ENCODE measurements around the gene GADD45G.
A peak's percentile ranks its signal among the peaks of the same experiment; 100 is the strongest.

GADD45G gene

DNA sequence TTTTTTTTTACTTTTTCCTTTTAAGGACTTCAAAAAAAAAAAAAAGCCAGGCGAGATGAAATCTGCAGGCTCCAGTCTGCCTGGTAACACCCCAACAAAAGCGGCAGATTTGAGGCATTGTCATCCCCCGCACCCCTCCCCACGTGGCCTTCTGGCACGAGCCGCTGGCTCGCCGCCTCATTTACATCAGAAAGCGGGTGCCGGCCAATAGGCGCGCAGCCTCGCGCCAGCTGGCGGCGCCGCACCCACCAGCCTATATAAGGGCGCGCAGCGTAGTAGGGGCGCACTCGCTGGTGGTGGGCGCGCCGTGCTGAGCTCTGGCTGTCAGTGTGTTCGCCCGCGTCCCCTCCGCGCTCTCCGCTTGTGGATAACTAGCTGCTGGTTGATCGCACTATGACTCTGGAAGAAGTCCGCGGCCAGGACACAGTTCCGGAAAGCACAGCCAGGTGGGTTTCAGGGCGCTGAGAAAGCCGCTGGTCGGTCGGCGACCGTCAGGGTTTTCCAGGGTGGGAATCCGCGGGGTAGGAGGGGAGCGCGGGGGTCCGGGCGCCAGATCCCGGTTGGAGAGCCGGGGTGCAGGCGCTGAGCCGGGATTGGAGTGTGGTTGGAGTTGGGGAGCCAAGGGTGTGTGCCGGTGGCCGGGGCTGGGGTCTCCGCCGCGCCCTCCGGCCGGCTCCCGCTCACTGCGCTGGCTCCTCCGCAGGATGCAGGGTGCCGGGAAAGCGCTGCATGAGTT, at the start of gene GADD45G:
GADD45G (plus strand) TSS at position 284 of the 736 bp plus-strand sequence; CDS start at position 394, 110 bp downstream.
- DNase-seq: peak; percentile 26

DNA sequence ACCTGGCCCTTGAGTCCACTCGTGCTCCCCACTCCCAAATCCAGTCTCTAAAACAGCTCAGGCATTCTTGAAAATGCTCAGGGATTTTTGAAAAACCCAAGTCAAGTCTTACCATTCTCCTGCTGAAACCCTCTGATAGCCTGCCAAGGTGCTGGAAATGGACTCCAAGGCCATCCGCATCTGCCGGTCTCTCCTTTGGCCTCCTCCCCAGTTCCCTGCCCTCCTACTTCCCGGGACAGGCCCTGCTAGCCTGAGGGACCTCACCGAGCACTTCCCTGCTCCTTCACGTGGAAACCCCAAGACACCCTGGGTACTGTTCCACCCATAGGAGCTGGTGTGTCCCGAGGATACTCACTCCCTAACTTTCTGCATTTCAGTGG, 49.8 kb upstream of the GADD45G start:
- no peak for DNase-seq

DNA sequence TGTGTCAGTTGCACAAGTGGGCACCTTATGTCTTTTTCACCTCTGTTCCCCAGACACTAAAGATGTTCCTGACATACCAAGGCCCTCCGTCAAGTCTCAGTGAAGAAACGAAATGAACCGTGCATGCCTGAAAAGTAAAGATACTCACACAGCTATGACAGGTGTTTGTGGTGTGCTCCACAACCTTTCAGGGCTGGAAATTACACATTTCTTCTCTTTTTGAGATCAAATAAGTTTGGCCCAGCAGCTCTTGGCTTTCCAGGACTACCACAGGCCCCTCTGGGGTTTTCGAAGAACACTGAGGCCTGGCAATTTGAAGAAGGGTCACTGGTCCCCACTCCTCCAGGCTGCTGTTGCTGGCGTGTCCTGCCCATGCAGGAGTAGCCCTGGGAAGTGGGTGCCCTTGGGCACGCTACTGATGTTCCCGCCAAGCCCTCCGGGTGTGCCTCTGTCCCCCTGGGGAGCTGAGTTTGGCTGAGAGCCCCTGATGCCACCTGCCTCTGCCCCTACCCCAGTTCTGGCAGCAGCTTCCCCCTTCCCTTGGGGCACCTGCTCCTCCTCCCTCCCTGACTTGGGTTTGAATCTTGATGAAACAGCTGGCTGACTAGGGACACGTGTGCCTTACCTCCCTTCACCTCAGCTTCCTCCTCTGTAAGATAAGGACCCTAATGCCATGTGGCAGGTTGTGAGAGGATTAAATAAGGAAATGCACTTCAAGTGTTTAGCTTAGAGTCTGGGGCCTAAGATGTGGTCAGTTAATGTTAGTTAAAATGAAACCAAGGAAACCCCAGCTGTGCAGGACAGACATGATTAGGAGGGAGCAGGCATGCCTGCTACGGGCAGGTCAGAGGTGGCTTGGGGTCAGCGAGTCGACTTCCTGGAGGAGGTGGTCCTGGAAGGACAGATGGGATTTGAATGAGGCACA, 49.1 kb upstream of the GADD45G start:
- DNase-seq: peak; percentile 43

- no peak for DNase-seq
Observed at GRCh38 chr9:89558196-89558899, 46.5 kb upstream of the GADD45G start.

GRCh38 chr9:89558948-89559347, 45.9 kb upstream of the GADD45G start:
- no peak for DNase-seq

DNA sequence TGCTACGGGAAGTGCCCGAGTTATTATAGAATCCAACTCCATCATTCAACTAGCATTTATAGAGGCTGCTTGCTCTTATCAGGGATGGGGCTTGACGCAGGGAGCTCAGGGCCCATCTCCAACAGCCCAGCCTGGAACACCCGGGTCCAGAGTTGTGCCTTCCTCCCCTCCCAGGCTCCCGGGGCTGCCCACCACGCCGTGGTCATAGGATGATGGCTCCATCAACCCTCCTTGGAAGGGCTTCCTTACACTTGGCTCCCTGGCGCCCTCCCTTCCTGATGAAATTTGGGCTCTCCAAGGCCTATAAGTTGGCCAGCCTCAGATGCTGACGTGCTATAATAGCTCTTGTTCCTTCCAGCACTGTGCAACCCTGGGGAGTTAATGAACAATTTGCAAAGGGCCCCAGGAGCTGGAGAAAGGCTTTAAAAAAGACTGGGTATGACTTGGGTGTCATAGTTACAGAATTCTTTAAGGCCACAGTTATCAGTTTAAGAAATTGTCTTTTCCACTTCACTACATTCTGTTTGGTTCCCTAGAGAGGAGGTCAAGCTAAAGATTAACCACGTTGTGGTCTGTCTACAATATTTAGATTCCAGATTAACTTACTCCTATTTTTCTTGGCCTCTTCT, 42.5 kb upstream of the GADD45G start:
- no peak for DNase-seq

DNA sequence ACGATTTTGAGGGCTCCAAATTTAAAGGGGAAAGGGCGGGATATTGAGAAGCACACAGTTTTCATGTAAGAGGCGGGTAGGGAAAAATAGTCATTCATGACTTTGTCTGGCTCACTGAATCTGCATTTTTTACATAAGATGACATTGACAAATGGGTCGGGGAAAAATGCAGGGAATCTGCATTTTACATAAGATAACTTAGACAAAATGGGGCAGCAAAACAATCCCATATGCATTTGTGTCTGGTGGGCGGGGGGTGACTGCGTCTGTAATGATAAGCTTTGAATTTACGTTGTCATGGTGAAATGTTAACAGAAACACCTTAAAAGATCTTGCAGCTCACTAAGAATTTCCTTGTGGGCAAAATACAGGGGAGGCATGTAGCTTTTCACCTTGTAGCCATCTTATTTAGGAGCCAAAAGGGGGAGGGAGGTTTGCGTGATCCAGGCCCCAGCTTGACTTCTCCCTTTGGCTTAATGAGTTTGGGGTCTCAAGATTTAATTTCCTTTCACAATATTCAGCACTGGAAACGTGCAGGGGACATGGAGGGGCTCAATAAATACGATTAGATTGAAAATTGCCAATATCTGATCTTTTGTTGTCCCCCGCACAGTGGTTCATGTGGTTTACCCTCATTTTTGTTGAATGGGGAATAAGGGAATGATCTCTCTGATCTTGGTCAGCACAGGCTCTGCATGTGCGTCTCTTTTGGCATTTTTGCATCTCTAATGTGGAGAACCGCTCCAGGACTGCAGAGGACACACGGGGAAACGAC, 41.1 kb upstream of the GADD45G start:
- no peak for DNase-seq

- DNase-seq: no peak
Observed at GRCh38 chr9:89564346-89564878, 40.4 kb upstream of the GADD45G start.

- no peak for DNase-seq
Observed at GRCh38 chr9:89567649-89568048, 37.2 kb upstream of the GADD45G start.

- DNase-seq: no peak
Observed at GRCh38 chr9:89574309-89574708, 30.5 kb upstream of the GADD45G start.

- no peak for DNase-seq
Observed at GRCh38 chr9:89576404-89576839, 28.4 kb upstream of the GADD45G start.

DNA sequence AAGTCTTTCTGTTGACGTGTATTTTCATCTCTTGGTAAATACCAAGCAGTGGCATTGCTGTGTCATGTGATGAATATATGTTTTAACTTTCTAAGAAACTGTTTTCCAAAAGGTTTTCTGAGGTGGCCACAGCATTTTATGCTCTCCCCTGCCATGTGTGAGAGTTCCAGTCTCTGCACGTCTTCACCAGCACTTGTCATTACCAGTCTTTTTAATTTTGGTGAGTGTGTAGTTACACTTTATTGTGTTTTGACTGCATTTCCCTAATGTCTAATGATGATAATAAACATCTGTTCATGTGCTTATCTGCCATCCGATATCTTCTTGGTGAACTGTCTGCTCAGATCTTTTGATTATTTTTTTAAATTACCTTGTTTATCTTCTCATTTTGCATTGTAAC, 27.4 kb upstream of the GADD45G start:
- DNase-seq: no peak

DNA sequence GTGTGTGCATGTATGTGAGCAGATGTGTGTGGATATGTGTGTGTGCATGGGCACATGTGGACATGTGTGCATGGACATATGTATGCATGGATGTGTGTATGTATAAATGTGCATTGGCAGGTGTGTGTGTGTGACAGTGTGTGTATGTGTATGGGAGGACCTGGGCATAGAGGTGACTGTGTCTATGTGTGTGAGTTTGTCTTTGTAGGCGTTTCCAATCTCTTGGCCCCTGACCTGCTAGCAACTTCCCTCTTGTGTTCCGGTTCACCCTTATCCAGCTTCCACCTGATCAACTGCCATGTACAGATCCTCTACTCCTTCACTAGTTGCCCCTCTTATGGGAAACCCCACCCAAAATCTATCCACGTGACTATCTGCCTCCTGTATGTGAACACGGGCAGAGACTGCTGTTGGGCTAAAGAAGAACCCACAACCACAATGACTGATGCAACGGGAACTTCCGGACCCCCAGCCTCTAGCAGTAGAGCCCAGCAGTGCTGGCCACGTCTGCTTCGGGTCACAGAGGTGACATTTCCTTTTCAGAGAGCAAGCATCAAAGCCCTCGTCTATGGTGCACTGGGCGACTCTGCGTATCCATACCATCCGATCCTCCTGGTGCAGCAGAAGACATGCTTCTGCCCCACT, 24.9 kb upstream of the GADD45G start:
- DNase-seq: peak; percentile 50

- no peak for DNase-seq
Observed at GRCh38 chr9:89586311-89586710, 18.5 kb upstream of the GADD45G start.

DNA sequence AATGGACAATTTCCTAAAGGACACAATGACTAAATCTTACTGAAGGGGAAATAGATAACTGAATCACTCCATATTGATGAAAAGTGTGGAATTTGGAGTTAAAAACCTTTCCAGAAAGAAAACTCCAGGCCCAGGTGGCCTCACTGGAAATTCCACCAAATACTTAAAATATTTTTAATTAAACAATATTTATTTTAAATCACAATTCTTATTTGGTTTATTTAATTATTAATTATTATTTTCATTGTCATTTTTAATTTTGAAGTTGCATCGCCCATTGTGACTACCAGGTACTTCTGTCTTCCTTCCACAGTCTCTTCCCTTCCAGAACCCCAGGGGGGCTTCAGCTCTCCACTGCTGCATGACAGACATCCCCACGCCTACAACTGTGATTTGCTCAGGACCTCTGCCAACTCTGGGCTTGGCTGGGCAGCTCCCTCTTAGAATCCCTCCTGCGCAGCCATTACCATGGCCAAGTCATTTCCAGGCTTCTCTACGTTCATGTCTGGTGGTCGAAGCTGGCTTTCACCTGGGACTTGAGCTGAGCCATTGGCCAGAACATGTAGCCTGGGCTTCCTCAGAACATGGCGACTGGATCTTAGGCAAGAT, 16.4 kb upstream of the GADD45G start:
- no peak for DNase-seq

GRCh38 chr9:89590415-89590814, 14.4 kb upstream of the GADD45G start:
- no peak for DNase-seq

GRCh38 chr9:89591274-89592212, 13.3 kb upstream of the GADD45G start:
- DNase-seq: no peak

DNA sequence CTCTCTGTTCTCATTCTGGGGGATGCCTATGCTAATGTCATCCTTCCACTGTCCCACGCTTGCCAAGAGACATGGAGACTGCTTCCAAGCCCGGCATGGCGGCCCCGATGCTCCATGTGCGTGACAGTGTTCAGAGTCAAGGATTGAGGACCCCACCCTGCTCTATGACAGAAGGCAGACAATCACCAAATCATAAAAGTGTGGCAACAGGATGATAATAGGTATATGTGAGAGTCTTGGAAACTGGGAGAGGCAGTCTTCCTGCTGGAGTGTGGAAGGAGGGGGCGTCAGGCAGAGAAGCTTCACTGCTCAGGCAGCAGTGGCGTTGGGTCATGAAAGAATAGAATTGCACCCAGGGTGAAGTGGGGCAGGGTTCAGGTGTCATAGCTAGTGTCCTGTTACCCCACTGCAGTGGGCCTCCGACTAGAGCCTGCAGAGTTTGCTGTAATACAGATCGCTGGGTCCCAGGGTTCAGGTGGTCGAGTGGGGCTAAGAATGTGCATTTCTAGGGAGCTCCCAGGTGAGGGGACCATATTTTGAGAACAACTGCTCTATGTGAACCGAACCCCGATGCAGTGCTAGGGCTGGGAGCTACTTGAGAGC, 12.5 kb upstream of the GADD45G start:
- no peak for DNase-seq
